ENCODE measurements around the gene HAPLN1. TPM values are rescaled to one million over a fixed set of nuclear protein-coding genes. Genes with fewer than 3 reads are reported as not detected.

HAPLN1 gene
- total RNA-seq, 5 donors from 2014 or later (not counting 1 experiment from before 2014, with no cell fraction given): not detected

DNA sequence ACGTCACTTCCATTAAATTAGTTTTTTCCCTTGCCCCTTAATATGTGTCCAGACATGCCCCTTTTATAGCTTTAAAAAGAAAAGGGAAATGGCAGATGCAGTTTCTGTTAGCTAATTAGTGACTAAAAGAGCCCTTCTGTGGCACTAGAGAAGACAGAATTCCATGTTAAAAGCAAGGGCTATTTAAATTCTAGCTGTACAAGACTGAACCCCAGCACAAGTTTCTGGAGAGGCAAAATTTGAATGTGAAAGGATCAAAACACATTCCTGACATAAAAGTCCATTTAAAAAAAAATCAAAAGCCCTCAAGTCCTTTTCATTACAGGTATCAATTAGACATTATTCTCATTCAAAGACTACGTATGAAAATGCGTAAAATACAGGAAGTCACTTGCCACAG, 78.7 kb downstream of the HAPLN1 start:
- no peak for ATAC-seq (replicated peaks in 1 of 4)
- POLR2A ChIA-PET: no interaction called here
- no peaks in the 10 kb centered on the region for H3K4me1 Mint-ChIP-seq
- Histone ChIP-seq H3K9me3 (no peaks in the 10 kb centered on the region), H3K27ac (ENCODE audit: low read length) (no peak overlapping the region), H3K4me1 (ENCODE audit: control insufficient read depth in 1 of 2, extremely low read depth in 1 of 2, insufficient read depth in 2 of 2, low read length in 2 of 2) (no peaks in the 10 kb centered on the region), H3K27me3 (replicated peaks in 1 of 2; ENCODE audit: control insufficient read depth in 2 of 2, extremely low read depth in 1 of 2, insufficient read depth in 2 of 2, low read length in 1 of 2) (no peaks in the 10 kb centered on the region), H3K36me3 (ENCODE audit: control insufficient read depth in 2 of 2, extremely low read depth in 1 of 2, insufficient read depth in 1 of 2, low read length in 1 of 2) (no peaks in the 10 kb centered on the region), H3K4me3 (ENCODE audit: control insufficient read depth in 1 of 2, extremely low read depth in 1 of 2, low read length in 1 of 2) (no peak overlapping the region)
- H3K9me3 Mint-ChIP-seq: no peaks in the 10 kb centered on the region
- no peak overlapping the region for H3K27ac Mint-ChIP-seq
- no peaks in the 10 kb centered on the region for H3K36me3 Mint-ChIP-seq
- H3K4me3 Mint-ChIP-seq: no peak overlapping the region
- no peak for DNase-seq
- CTCF ChIA-PET: no interaction called here
- H3K27me3 Mint-ChIP-seq: peaks cover 2 to 11% of the 10 kb centered on the region in 2 donors
- no CpG with 5 or more reads among the region's 3 CpGs for WGBS (ENCODE audit: insufficient coverage)

DNA sequence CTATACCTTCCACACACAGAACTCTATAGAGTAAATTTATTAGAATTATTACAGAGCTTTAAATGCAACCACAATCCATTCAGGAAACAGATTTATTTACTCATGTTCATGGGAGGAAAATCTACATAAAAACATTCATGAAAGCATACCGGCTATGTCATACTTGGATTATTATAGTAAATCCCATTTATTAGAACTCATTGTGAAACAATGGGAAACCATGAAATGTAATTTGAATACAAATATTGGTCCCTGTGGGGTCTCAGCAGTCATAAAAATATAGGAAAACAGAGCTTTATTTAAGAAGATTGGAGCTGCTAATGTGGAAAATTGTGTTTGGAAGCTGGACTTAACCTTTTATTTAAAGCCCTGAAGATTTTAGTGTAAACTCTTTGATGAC, 80.7 kb downstream of the HAPLN1 start:
- H3K36me3 ChIP-seq (ENCODE audit: control insufficient read depth in 2 of 2, extremely low read depth in 1 of 2, insufficient read depth in 1 of 2, low read length in 1 of 2): no peaks in the 10 kb centered on the region
- no peaks in the 10 kb centered on the region for H3K9me3 Mint-ChIP-seq
- ChIA-PET CTCF (no interaction called here), POLR2A (no interaction called here)
- no peak overlapping the region for H3K27ac Mint-ChIP-seq
- no peak overlapping the region for H3K4me3 Mint-ChIP-seq
- peaks cover 4 to 11% of the 10 kb centered on the region in 2 donors for H3K27me3 Mint-ChIP-seq
- DNase-seq (no peak), ATAC-seq (replicated peaks in 1 of 4) (no peak)
- H3K4me3 ChIP-seq (ENCODE audit: control insufficient read depth in 1 of 2, extremely low read depth in 1 of 2, low read length in 1 of 2): no peak overlapping the region
- H3K4me1 Mint-ChIP-seq: no peaks in the 10 kb centered on the region
- H3K27ac ChIP-seq (ENCODE audit: low read length): no peak overlapping the region
- no peaks in the 10 kb centered on the region for H3K4me1 ChIP-seq (ENCODE audit: control insufficient read depth in 1 of 2, extremely low read depth in 1 of 2, insufficient read depth in 2 of 2, low read length in 2 of 2)
- no peaks in the 10 kb centered on the region for H3K9me3 ChIP-seq
- no peaks in the 10 kb centered on the region for H3K27me3 ChIP-seq (replicated peaks in 1 of 2; ENCODE audit: control insufficient read depth in 2 of 2, extremely low read depth in 1 of 2, insufficient read depth in 2 of 2, low read length in 1 of 2)
- no CpG with 5 or more reads among the region's 1 CpG for WGBS (ENCODE audit: insufficient coverage)
- no peaks in the 10 kb centered on the region for H3K36me3 Mint-ChIP-seq

DNA sequence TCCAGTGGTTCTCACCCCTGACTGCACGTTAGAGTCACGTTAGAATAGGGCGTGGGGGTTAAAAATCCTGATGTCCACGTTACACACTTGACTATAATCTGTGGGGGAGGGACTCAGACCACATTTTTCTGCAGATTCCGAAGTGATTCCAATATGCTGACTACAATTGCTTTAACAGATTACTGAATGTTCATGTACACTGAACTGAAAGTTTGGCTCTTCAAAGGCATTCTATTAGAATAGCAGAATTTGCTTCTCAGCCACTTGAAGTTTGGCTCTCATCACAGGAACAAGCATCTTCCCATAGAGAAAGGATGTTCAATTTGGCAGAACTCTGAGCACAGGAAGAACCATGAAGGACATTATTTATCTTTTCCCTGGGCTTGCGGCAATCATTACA, 84.5 kb downstream of the HAPLN1 start:
- no peaks in the 10 kb centered on the region for H3K36me3 Mint-ChIP-seq
- POLR2A ChIA-PET: no interaction called here
- H3K4me3 Mint-ChIP-seq: no peak overlapping the region
- no peak for ATAC-seq (replicated peaks in 1 of 4)
- no peaks in the 10 kb centered on the region for H3K27me3 ChIP-seq (replicated peaks in 1 of 2; ENCODE audit: control insufficient read depth in 2 of 2, extremely low read depth in 1 of 2, insufficient read depth in 2 of 2, low read length in 1 of 2)
- H3K4me3 ChIP-seq (ENCODE audit: control insufficient read depth in 1 of 2, extremely low read depth in 1 of 2, low read length in 1 of 2): no peak overlapping the region
- H3K4me1 Mint-ChIP-seq: no peaks in the 10 kb centered on the region
- CTCF ChIA-PET: no interaction called here
- no peak for DNase-seq
- no peaks in the 10 kb centered on the region for H3K36me3 ChIP-seq (ENCODE audit: control insufficient read depth in 2 of 2, extremely low read depth in 1 of 2, insufficient read depth in 1 of 2, low read length in 1 of 2)
- no peak overlapping the region for H3K27ac Mint-ChIP-seq
- H3K9me3 ChIP-seq: no peaks in the 10 kb centered on the region
- H3K9me3 Mint-ChIP-seq: no peaks in the 10 kb centered on the region
- peaks cover 4 to 7% of the 10 kb centered on the region in 2 donors for H3K27me3 Mint-ChIP-seq
- H3K27ac ChIP-seq (ENCODE audit: low read length): no peak overlapping the region
- no peaks in the 10 kb centered on the region for H3K4me1 ChIP-seq (ENCODE audit: control insufficient read depth in 1 of 2, extremely low read depth in 1 of 2, insufficient read depth in 2 of 2, low read length in 2 of 2)
- WGBS (ENCODE audit: insufficient coverage): 86% methylated on average over 1 of the region's 6 CpGs

DNA sequence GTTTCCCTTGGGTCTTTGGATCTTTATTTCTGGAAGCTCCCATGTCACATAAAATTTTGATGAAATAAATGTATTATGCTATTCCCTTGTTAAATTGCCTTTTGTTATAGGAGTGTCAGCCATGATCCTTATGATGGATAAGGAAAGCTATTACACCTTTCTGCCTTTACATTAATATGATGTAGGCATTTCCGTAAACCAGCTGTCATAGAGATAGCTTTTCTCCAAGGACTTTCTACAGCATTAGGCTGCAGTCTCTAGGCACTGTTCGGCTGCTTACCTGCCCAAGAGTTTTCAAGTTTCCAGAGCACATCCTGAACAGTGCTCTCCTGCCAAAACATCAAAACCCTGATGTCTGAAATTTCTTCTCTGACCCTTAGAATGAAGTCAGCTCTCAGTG, 87.4 kb downstream of the HAPLN1 start:
- ATAC-seq (replicated peaks in 1 of 4) (no peak), DNase-seq (no peak)
- Histone ChIP-seq H3K4me3 (ENCODE audit: control insufficient read depth in 1 of 2, extremely low read depth in 1 of 2, low read length in 1 of 2) (no peak overlapping the region), H3K9me3 (no peaks in the 10 kb centered on the region), H3K4me1 (ENCODE audit: control insufficient read depth in 1 of 2, extremely low read depth in 1 of 2, insufficient read depth in 2 of 2, low read length in 2 of 2) (no peaks in the 10 kb centered on the region), H3K27ac (ENCODE audit: low read length) (no peak overlapping the region), H3K36me3 (ENCODE audit: control insufficient read depth in 2 of 2, extremely low read depth in 1 of 2, insufficient read depth in 1 of 2, low read length in 1 of 2) (no peaks in the 10 kb centered on the region), H3K27me3 (replicated peaks in 1 of 2; ENCODE audit: control insufficient read depth in 2 of 2, extremely low read depth in 1 of 2, insufficient read depth in 2 of 2, low read length in 1 of 2) (no peaks in the 10 kb centered on the region)
- Mint-ChIP-seq H3K4me3 (no peak overlapping the region), H3K4me1 (no peaks in the 10 kb centered on the region), H3K9me3 (no peaks in the 10 kb centered on the region), H3K27ac (no peak overlapping the region), H3K36me3 (no peaks in the 10 kb centered on the region), H3K27me3 (peaks cover 1 to 2% of the 10 kb centered on the region in 2 donors)
- POLR2A ChIA-PET: no interaction called here
- CTCF ChIA-PET: no interaction called here
- 86% methylated on average over 1 of the region's 2 CpGs for WGBS (ENCODE audit: insufficient coverage)

DNA sequence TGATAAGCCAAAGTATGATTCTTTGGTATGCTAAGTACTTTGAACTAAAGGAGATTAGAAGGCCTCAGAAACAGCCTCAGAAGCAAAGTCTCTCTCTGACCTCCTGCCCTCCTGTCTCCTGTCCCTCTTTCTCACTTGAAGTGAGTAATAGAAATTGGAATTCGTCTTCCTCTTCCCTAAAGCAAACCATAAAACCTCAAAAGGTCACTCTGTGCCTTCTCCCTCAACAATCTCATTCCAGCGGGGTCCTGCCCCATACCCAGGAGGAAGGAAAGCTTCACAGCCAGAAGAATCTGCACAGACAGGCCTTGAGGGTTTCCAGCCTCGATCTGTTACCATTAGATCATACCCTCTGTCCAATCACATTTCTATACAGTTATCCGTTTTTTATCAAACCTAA, 87.8 kb downstream of the HAPLN1 start:
- POLR2A ChIA-PET: no interaction called here
- no peak for ATAC-seq (replicated peaks in 1 of 4)
- no peak for DNase-seq
- H3K36me3 ChIP-seq (ENCODE audit: control insufficient read depth in 2 of 2, extremely low read depth in 1 of 2, insufficient read depth in 1 of 2, low read length in 1 of 2): no peaks in the 10 kb centered on the region
- no peaks in the 10 kb centered on the region for H3K36me3 Mint-ChIP-seq
- H3K4me1 Mint-ChIP-seq: no peaks in the 10 kb centered on the region
- no peaks in the 10 kb centered on the region for H3K9me3 Mint-ChIP-seq
- H3K4me1 ChIP-seq (ENCODE audit: control insufficient read depth in 1 of 2, extremely low read depth in 1 of 2, insufficient read depth in 2 of 2, low read length in 2 of 2): no peaks in the 10 kb centered on the region
- no peak overlapping the region for H3K4me3 Mint-ChIP-seq
- H3K27me3 Mint-ChIP-seq: peaks cover 0 to 2% of the 10 kb centered on the region in 2 donors
- no peaks in the 10 kb centered on the region for H3K27me3 ChIP-seq (replicated peaks in 1 of 2; ENCODE audit: control insufficient read depth in 2 of 2, extremely low read depth in 1 of 2, insufficient read depth in 2 of 2, low read length in 1 of 2)
- WGBS (ENCODE audit: insufficient coverage): 100% methylated on average over 1 of the region's 4 CpGs
- H3K27ac Mint-ChIP-seq: no peak overlapping the region
- CTCF ChIA-PET: no interaction called here
- no peak overlapping the region for H3K4me3 ChIP-seq (ENCODE audit: control insufficient read depth in 1 of 2, extremely low read depth in 1 of 2, low read length in 1 of 2)
- no peak overlapping the region for H3K27ac ChIP-seq (ENCODE audit: low read length)
- no peaks in the 10 kb centered on the region for H3K9me3 ChIP-seq

DNA sequence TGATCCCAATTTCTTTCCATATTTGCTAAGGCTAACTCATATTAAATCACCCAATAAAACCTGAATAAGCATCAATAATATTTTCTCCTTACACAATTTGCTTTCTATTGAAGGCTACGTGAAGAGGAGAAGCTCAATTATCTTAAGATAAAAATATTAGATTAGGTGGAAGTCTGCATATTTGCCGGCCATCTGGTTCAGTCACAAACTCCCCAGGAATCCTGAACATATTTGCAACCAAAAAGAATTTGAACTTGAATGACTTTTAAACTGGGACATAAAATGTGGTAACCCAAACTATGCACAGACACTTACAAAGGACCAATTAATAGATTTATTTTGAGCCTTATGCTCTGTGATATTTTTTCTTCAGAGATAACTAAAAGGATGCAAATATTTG, 92.3 kb downstream of the HAPLN1 start:
- Mint-ChIP-seq H3K27me3 (peaks cover 0 to 13% of the 10 kb centered on the region in 2 donors), H3K4me1 (no peaks in the 10 kb centered on the region), H3K27ac (no peak overlapping the region), H3K9me3 (no peaks in the 10 kb centered on the region), H3K36me3 (no peaks in the 10 kb centered on the region), H3K4me3 (no peak overlapping the region)
- Histone ChIP-seq H3K4me1 (ENCODE audit: control insufficient read depth in 1 of 2, extremely low read depth in 1 of 2, insufficient read depth in 2 of 2, low read length in 2 of 2) (no peaks in the 10 kb centered on the region), H3K36me3 (ENCODE audit: control insufficient read depth in 2 of 2, extremely low read depth in 1 of 2, insufficient read depth in 1 of 2, low read length in 1 of 2) (no peaks in the 10 kb centered on the region), H3K27me3 (replicated peaks in 1 of 2; ENCODE audit: control insufficient read depth in 2 of 2, extremely low read depth in 1 of 2, insufficient read depth in 2 of 2, low read length in 1 of 2) (no peaks in the 10 kb centered on the region), H3K27ac (ENCODE audit: low read length) (no peak overlapping the region), H3K9me3 (no peaks in the 10 kb centered on the region), H3K4me3 (ENCODE audit: control insufficient read depth in 1 of 2, extremely low read depth in 1 of 2, low read length in 1 of 2) (no peak overlapping the region)
- WGBS (ENCODE audit: insufficient coverage): no CpG with 5 or more reads among the region's 2 CpGs
- no peak for ATAC-seq (replicated peaks in 1 of 4)
- POLR2A ChIA-PET: no interaction called here
- no peak for DNase-seq
- CTCF ChIA-PET: no interaction called here

DNA sequence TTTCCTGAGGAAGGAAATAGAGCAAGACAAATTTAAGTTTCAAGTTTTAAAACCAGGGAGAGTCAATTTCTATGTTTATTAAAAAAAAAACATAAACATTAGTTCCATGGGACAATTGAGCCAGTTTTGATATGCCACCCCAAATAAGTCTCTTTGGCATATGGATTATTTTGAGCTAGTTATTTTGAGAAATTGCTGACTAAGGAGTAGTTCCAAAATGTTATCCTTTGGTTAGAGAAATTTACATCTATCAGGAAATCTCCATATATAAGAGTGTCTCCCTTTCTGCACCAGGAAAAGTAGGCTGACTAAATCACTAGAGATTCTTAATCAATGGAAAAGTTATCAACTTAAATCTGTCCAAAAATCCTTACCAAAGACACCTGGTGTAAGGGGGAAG, 105.8 kb downstream of the HAPLN1 start:
- Mint-ChIP-seq H3K4me1 (no peaks in the 10 kb centered on the region), H3K27me3 (peaks cover 4 to 7% of the 10 kb centered on the region in 2 donors), H3K36me3 (no peaks in the 10 kb centered on the region), H3K4me3 (no peak overlapping the region), H3K9me3 (peaks cover 0 to 16% (median 11%) of the 10 kb centered on the region in 3 donors), H3K27ac (no peak overlapping the region)
- H3K27me3 ChIP-seq (replicated peaks in 1 of 2; ENCODE audit: control insufficient read depth in 2 of 2, extremely low read depth in 1 of 2, insufficient read depth in 2 of 2, low read length in 1 of 2): no peaks in the 10 kb centered on the region
- peaks cover 4% of the 10 kb centered on the region for H3K9me3 ChIP-seq
- H3K4me3 ChIP-seq (ENCODE audit: control insufficient read depth in 1 of 2, extremely low read depth in 1 of 2, low read length in 1 of 2): no peak overlapping the region
- no peak overlapping the region for H3K27ac ChIP-seq (ENCODE audit: low read length)
- H3K4me1 ChIP-seq (ENCODE audit: control insufficient read depth in 1 of 2, extremely low read depth in 1 of 2, insufficient read depth in 2 of 2, low read length in 2 of 2): no peaks in the 10 kb centered on the region
- no peak for ATAC-seq (replicated peaks in 1 of 4)
- ChIA-PET CTCF (no interaction called here), POLR2A (no interaction called here)
- no peaks in the 10 kb centered on the region for H3K36me3 ChIP-seq (ENCODE audit: control insufficient read depth in 2 of 2, extremely low read depth in 1 of 2, insufficient read depth in 1 of 2, low read length in 1 of 2)
- DNase-seq: no peak
